RWPE1 (cell line): ENCODE results near the gene SGCA.

Experiments
- CTCF ChIA-PET: fragments of 350-600 bp; sonication (Branson Sonifier 250); formaldehyde crosslinking; extraction: SDS; loops from one replicate; lab custom pipeline; 2021; lab: Yijun Ruan, JAX
- POLR2A ChIA-PET: fragments of 400-600 bp; formaldehyde crosslinking; extraction: SDS; loops from one replicate; lab custom pipeline; 2020; ENCODE audit warnings: antibody characterized with exemption; ENCODE audit not compliant: low non-redundant PET; lab: Yijun Ruan, JAX
- DNase-seq: peaks from one replicate; pipeline ENCODE4 v3.0.0; 2012; ENCODE audit warnings: low spot score
- H3K27ac ChIP-seq: fragments of 450-650 bp; 2 replicates; pipeline ENCODE4 v1.5.1; 2017
- CTCF ChIP-seq: fragments of 450-650 bp; conservative IDR thresholded peaks from 2 replicates; pipeline ENCODE4 v1.5.1; 2017; ENCODE audit warnings: low read depth, mild to moderate bottlenecking

Gene SGCA

GRCh38 chr17:50165066-50165465, 739 bp upstream of the SGCA start:
- TF ChIP-seq CTCF, result no peak
- ChIA-PET CTCF (interaction anchor here (1.1 kb wide), 1 partner anchor 13 kb away, joined by 7 read pairs; no protein-coding TSS in a partner anchor), POLR2A (no interaction called here)
- DNase-seq, result no peak
- H3K27ac ChIP-seq, result peak overlapping the region; percentile 56

- peak overlapping the region; percentile 56 for H3K27ac ChIP-seq
- ChIA-PET CTCF (interaction anchor here (0.6 to 1.1 kb wide), 3 partner anchors 12 to 133 kb away, joined by 4 to 7 read pairs (median 4); no protein-coding TSS in a partner anchor), POLR2A (no interaction called here)
- TF ChIP-seq CTCF, result no peak
- no peak for DNase-seq
Measured at GRCh38 chr17:50165466-50165865, 339 bp upstream of the SGCA start.

- ChIA-PET CTCF (interaction anchor here (0.9 kb wide), 1 partner anchor 131 kb away, joined by 4 read pairs; no protein-coding TSS in a partner anchor), POLR2A (interaction anchor here (0.6 kb wide), 1 partner anchor 284 kb away, joined by 8 read pairs; no protein-coding TSS in a partner anchor)
- no peak for DNase-seq
- peak overlapping the region; percentile 56 for H3K27ac ChIP-seq
- TF ChIP-seq CTCF, result no peak
Measured at GRCh38 chr17:50166518-50167181, 845 bp downstream of the SGCA start.

GRCh38 chr17:50167371-50167770, 1.6 kb downstream of the SGCA start:
- ChIA-PET POLR2A (no interaction called here), CTCF (no interaction called here)
- peak overlapping the region; percentile 8; the same call in 1 of the 2 replicates for H3K27ac ChIP-seq
- DNase-seq, result no peak
- no peak for TF ChIP-seq CTCF

GRCh38 chr17:50168319-50168718, 2.5 kb downstream of the SGCA start:
- DNase-seq, result no peak
- CTCF ChIA-PET, result interaction anchor here (0.6 to 0.7 kb wide), 3 partner anchors 129 to 397 kb away, joined by 3 read pairs; no protein-coding TSS in a partner anchor
- TF ChIP-seq CTCF, result no peak
- POLR2A ChIA-PET, result no interaction called here
- H3K27ac ChIP-seq, result no peak overlapping the region; the same call in 1 of the 2 replicates

- ChIA-PET CTCF (interaction anchor here (0.6 to 2.0 kb wide), 24 partner anchors 8 to 310 kb away, joined by 3 to 35 read pairs (median 4); partner anchors contain the start of genes COL1A1 and TMEM92), POLR2A (interaction anchor here (0.6 kb wide), 1 partner anchor 18 kb away, joined by 3 read pairs; no protein-coding TSS in a partner anchor)
- peak; percentile 57 for DNase-seq
- peak overlapping the region; percentile 33; the same call in 1 of the 2 replicates for H3K27ac ChIP-seq
- peak; percentile 95 for TF ChIP-seq CTCF
Measured at GRCh38 chr17:50169121-50169764, 3.4 kb downstream of the SGCA start.
